HFF-Myc (cell line): ENCODE measurements around the gene DEF6.
"Not testable (repeated sequence)": the region's sequence is repeated elsewhere in the genome, so short reads cannot be mapped to it uniquely, and the experiment has no call there.

Experiments used
- DNase-seq: peaks from one replicate; pipeline ENCODE4 v3.0.0-alpha.2; 2011; ENCODE audit warnings: low read depth; ENCODE audit errors: extremely low read depth
- H3K4me3 ChIP-seq: replicated peaks from 2 replicates; pipeline ENCODE4 v1.5.1; 2011; ENCODE audit warnings: low read depth, mild to moderate bottlenecking, control low read depth, low read length
- TF ChIP-seq, protein P1 (sequence below): IDR thresholded peaks from 2 replicates; pipeline ENCODE4 v1.5.1; 2012; ENCODE audit warnings: mild to moderate bottlenecking, low read depth, low read length, control low read depth; ENCODE audit errors: missing control alignments

DEF6 gene

DNA sequence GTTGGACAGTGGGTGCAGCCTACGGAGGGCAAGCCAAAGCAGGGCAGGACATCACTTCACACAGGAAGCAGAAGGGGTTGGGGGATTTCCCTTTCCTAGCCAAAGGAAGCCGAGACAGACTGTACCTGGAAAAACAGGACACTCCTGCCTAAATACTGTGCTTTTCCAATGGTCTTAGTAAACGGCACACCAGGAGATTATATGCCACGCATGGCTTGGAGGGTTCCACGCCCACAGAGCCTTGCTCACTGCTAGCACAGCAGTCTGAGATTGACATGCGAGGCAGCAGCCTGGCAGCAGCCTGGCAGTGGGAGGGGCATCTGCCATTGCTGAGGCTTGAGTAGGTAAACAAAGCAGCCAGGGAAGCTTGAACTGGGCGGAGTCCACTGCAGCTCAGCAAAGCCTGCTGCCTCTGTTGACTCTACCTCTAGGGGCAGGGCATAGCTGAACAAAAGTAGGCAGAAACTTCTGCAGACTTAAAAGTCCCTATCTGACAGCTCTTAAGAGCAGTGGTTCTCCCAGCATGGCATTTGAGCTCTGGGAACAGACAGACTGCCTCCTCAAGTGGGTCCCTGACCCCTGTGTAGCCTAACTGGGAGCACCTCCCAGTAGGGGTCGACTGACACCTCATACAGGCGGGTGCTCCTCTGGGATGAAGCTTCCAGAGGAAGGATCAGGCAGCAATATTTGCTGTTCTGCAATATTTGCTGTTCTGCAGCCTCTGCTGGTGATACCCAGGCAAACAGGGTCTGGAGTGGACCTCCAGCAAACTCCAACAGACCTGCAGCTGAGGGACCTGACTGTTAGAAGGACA, 34.7 kb downstream of the DEF6 start:
- not testable (repeated sequence) for DNase-seq, H3K4me3 ChIP-seq
- TF ChIP-seq, protein P1, sequence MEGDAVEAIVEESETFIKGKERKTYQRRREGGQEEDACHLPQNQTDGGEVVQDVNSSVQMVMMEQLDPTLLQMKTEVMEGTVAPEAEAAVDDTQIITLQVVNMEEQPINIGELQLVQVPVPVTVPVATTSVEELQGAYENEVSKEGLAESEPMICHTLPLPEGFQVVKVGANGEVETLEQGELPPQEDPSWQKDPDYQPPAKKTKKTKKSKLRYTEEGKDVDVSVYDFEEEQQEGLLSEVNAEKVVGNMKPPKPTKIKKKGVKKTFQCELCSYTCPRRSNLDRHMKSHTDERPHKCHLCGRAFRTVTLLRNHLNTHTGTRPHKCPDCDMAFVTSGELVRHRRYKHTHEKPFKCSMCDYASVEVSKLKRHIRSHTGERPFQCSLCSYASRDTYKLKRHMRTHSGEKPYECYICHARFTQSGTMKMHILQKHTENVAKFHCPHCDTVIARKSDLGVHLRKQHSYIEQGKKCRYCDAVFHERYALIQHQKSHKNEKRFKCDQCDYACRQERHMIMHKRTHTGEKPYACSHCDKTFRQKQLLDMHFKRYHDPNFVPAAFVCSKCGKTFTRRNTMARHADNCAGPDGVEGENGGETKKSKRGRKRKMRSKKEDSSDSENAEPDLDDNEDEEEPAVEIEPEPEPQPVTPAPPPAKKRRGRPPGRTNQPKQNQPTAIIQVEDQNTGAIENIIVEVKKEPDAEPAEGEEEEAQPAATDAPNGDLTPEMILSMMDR, result peak; percentile 9

DNA sequence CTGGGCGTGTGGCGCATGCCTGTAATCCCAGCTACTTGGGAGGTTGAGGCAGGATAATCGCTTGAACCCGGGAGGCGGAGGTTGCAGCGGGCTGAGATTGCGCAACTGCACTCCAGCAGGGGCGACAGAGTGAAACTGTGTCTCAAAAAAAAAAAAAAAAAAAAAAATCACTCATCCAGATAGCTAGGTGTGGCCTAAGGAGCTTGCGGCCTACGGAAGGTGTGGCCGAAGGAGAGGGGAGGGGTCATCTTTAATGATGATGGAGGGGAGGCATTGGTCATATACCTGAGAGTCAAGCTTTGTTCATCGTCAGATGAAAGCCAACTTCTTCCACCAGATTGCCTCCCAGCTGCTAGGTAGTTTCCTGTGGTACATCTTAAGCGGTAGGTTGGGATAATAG, 43.9 kb downstream of the DEF6 start:
- TF ChIP-seq, protein P1, result no peak
- no peak overlapping the region for H3K4me3 ChIP-seq
- DNase-seq, result no peak

DNA sequence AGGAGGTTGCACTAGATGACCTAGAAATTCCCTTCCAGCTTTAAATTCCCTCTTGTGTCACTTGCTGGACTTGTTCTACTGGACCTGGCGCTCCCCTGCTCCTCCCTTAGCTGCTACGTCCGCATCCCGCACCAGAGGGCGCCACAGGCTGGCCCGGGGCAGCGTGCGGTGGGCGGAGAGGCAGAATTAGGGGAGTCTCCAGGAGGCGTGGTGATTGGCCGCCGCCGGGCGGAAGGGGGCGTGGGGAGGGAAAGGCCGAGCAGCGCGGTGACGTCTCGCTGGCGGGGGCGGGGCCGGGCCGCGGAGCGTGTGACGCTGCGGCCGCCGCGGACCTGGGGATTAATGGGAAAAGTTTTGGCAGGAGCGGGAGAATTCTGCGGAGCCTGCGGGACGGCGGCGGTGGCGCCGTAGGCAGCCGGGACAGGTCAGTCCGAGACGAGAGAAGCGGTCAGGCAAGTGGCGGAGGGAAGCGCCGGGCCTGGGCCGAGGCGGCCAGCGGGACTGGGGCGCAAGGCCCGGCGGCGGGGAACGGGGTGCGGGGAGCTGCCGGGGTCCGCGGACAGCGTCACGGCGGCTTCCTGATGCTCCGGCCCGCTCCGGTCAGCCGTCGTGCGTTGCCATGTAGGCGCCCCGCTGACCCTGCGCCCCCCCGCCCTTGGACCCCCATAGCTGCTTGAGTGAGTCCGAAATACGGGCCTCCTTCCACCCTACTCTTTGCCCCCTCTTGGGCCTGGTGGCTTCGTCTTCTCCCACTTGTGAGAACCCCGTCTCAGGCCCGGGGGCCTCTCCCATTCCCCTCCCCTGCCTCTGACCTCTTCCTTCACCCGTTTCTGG, 44.9 kb downstream of the DEF6 start, which contains the start of gene PPARD:
TSS of gene PPARD (plus strand) at position 301 of the 834 bp plus-strand sequence. CDS start 68,530 bp downstream, outside the sequence.
- peak; percentile 74 for DNase-seq
- TF ChIP-seq, protein P1, result peak; percentile 96
- peak within 1 kb of the TSS; percentile 73 for H3K4me3 ChIP-seq

- DNase-seq, result no peak
- H3K4me3 ChIP-seq, result peak overlapping the region; percentile 73
- TF ChIP-seq, protein P1, result no peak
Observed at GRCh38 chr6:35343092-35343834, 45.6 kb downstream of the DEF6 start.

GRCh38 chr6:35343835-35344550, 46.4 kb downstream of the DEF6 start:
- H3K4me3 ChIP-seq, result peak overlapping the region; percentile 73
- TF ChIP-seq, protein P1, result no peak
- DNase-seq, result no peak

GRCh38 chr6:35351422-35351821, 53.8 kb downstream of the DEF6 start:
- TF ChIP-seq, protein P1, result no peak
- no peak overlapping the region for H3K4me3 ChIP-seq
- no peak for DNase-seq
